HG02759 (cell line): ENCODE data around the gene TNRC6A.
"Not testable (repeated sequence)": the region's sequence is repeated elsewhere in the genome, so short reads cannot be mapped to it uniquely, and the experiment has no call there.

ENCODE experiments used
- ATAC-seq: cut with Tn5 transposase; IDR thresholded peaks from one replicate; pipeline ENCODE4 v1.9.1; 2021; ENCODE audit warnings: mild to moderate bottlenecking, moderate library complexity; ENCODE audit not compliant: unreplicated experiment

The TNRC6A gene

GRCh38 chr16:24723663-24724062 is 5.8 kb upstream of the TNRC6A start:
- no peak for ATAC-seq

GRCh38 chr16:24728011-24728410 is 1.4 kb upstream of the TNRC6A start:
- no peak for ATAC-seq

- no peak for ATAC-seq
These were observed 584 bp upstream of the TNRC6A start for GRCh38 chr16:24728891-24729242.

DNA sequence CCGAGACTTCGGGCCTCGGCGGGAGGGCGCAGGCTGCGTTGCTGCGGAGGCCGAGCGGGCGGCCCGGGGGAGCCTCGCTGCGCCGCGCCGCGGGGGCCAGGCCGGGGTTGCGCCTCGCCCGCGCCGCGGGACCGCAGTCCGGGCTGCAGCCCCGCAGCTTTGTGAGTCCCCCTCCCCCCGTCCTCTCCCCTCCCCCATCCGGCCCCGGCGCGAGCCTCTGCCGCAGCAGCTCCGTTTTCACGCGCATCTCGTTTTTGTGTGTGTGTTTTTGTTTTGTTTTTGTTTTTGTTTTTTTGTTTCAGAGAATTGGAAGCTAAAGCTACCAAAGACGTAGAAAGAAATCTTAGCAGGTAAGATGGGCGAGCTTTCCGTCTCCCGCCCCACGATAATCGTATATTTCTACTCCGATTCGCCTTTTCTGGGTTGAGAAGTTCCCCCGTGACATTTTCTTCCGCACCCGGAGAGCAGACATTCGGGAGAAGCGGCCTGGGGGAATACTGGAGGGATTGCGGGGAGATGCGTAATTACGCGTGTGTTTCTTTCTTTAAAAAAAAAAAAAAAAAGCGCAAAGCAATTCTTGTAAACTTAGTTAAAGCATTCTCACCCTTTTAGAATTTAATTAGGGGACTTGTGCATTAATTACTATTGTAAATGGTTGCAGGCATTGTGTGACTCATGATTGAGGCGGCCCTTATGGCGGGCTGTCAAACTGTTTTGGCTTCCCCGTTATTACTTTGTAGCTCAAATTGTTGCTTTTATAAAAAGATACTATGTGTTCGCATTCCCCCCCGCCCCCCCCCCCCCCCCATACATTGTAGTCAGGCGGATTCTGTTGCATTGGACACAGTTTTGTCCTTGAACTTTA is 732 bp downstream of the TNRC6A start:
- ATAC-seq, result no peak

DNA sequence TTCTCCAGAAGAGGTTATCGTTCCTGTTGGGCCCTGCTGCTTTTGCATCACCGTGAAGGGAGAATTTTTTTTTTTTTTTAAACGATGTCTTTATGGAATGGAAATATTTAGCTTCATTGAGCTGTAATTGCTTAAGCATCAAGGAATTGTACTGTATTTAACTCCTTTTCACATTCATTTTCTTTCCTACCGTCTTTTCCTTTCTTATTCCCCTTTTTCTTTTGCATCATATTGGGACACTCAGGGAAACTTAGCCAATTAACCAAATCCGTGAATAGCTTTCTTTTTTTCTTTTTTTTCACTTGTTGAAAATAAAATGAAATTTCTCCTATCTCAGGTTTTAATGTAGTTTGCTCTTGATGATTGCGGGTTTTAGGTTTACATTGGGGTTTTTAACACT is 1.5 kb downstream of the TNRC6A start:
- ATAC-seq, result no peak

GRCh38 chr16:24731722-24732419 is 2.4 kb downstream of the TNRC6A start:
- no peak for ATAC-seq

- ATAC-seq, result no peak
These were observed 4.9 kb downstream of the TNRC6A start for GRCh38 chr16:24734382-24734781.

GRCh38 chr16:24736758-24737157 is 7.3 kb downstream of the TNRC6A start:
- ATAC-seq, result no peak

DNA sequence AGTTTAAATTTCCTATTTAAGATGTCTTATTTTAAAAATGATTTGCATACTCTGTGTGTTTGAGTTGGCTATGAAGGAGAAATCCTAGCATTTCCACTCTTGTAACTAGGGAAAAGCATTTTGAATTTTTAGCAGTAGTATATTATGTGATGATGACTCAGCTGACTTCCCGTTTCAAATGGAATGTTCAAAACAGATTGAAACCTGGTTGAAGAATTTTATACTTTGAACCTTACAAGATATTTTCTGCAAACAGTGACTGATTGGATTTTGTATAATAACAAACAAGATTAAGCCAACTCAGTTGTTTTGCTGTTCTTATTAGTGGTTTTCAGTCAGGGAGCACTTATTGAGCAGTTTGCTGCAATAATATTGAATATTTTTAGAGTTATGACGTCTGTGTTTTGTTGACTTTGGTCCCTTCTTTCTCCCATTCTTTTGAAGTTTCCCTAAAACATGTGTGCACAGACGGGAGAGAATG is 8.0 kb downstream of the TNRC6A start:
- ATAC-seq, result no peak

- no peak for ATAC-seq
These were observed 8.6 kb downstream of the TNRC6A start for GRCh38 chr16:24737916-24738594.

DNA sequence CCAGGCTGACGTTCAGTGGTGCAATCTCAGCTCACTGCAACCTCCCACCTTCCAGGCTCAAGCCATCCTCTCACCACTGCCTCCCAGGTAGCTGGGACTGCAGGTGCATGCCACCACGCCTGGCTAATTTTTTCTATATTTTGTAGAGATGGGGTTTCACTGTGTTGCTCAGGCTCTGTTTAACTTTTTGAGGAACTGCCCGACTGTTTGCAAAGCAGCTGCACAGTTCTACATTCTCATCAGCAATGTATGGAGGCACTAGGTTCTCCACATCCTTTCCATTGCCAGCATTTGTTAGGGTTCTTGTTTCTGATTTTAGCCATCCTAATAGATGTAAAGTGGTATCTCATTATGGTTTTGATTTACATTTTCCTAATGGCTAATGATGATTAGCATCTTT is 9.4 kb downstream of the TNRC6A start:
- no peak for ATAC-seq

DNA sequence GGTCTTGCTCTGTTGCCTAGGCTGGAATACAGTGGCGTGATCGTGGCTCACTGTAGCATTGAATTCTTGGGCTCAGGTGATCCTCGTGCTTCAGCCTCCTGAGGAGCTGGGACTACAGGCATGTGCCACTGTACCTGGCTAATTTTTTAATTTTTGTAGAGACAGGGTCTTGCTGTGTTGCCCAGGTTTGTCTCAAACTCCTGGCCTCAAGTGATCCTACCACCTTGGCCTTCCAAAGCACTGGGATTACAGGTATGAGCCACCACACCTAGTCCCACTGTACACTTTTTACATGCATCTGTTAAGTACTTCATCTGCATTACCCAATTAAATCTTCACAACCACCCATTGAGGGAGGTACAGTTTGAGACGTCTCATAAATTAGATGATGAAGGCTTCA is 12.4 kb downstream of the TNRC6A start:
- ATAC-seq, result no peak

- not testable (repeated sequence) for ATAC-seq
These were observed 13.2 kb downstream of the TNRC6A start for GRCh38 chr16:24742610-24743009.

GRCh38 chr16:24745391-24745790 is 15.9 kb downstream of the TNRC6A start:
- no peak for ATAC-seq

- ATAC-seq, result no peak
These were observed 16.3 kb downstream of the TNRC6A start for GRCh38 chr16:24745791-24746190.

DNA sequence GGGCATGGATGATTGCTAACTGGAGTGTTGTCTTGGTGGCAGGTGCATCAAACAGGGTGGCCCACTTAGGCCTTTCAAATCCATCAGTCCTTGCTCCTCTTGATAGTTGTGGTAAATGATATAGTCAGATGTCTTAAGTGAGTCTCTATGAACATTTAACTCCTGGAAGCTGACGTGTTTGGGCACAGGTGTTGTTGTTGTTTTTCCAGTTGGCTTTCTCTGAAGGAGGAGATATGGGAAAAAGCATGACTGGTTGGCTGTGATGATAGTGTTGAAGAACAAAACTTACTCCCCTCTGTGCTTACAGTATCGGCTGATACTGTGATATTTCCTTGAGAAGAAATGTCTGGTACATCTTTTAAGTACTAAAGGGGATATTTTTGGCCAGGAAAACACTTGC is 18.0 kb downstream of the TNRC6A start:
- no peak for ATAC-seq

- ATAC-seq, result no peak
These were observed 18.8 kb downstream of the TNRC6A start for GRCh38 chr16:24748242-24748641.

- no peak for ATAC-seq
These were observed 19.9 kb downstream of the TNRC6A start for GRCh38 chr16:24749310-24749709.

DNA sequence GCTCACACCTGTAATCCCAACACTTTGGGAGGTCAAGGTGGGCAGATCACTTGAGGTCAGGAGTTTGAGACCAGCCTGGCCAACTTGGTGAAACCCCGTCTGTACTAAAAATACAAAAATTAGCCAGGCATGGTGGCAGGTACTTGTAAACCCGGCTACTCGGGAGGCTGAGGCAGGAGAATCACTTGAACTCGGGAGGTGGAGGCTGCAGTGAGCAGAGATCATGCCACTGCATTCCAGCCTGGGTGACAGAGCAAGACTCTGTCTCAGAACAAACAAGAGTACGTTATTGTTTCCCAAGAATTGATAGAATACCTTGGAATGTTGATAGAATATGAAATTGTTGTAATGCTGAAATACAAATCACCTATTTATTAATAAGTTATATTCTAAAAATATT is 20.4 kb downstream of the TNRC6A start:
- ATAC-seq, result not testable (repeated sequence)

- no peak for ATAC-seq
These were observed 23.5 kb downstream of the TNRC6A start for GRCh38 chr16:24753000-24753399.

DNA sequence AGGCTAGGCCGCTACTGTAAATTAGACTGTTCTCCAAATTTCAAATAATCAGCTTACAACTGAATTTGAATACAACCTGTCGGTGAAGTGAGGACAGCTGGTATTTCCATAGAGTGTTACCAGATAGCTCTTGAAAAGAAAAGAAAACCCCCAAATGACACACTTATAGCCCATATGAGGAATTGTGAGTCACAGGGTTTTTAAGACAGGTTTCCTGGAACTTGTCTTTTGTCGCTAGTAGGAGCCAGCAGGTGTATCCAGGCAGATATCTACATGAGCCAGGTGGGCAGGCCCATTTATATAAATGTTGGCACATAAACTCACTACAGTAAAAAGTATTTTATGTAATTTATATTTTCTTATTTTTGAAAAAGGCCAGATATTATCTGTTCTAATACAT is 24.0 kb downstream of the TNRC6A start:
- ATAC-seq, result no peak

DNA sequence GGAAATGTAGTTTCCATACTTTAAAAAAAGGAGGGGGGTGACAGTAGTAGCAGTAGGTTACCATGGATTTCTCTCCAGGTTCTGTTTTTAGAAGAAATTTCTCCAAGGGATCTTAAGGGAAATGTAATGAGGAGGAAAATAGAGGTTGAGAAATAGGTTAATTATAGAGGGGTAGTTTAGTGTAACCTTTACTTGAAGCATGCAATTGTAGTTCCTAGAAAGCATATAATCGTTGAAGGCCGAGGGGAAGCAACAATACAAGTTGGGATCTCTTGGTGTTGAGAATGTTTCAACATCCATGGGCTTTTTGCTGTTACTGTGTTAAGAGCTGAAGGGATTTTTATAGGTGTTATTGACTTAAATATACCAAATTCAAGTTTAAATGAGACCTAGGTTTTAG is 25.1 kb downstream of the TNRC6A start:
- no peak for ATAC-seq
